HepG2 (cell line): ENCODE measurements around the gene MLYCD. TPM values are rescaled to one million over a fixed set of nuclear protein-coding genes. Genes with fewer than 3 reads are reported as not detected.

ENCODE experiments used
- CTCF ChIP-seq: sonication (generic); formaldehyde crosslinking; IDR thresholded peaks from 2 replicates; pipeline ENCODE4 v1.5.0; 2020; ENCODE audit warnings: mild to moderate bottlenecking, missing genetic modification reagents, moderate library complexity
- GATAD2A ChIP-seq: IDR thresholded peaks from 2 replicates; pipeline ENCODE4 v1.6.1; 2016
- HOMEZ ChIP-seq: IDR thresholded peaks from 2 replicates; pipeline ENCODE4 v1.6.1; 2016; ENCODE audit warnings: low read depth
- JARID2 ChIP-seq: sonication (generic); formaldehyde crosslinking; IDR thresholded peaks from 2 replicates; pipeline ENCODE4 v1.8.1; 2023; ENCODE audit warnings: missing genetic modification reagents, inconsistent platforms; ENCODE audit not compliant: insufficient replicate concordance
- KLF12 ChIP-seq: sonication (generic); formaldehyde crosslinking; IDR thresholded peaks from 2 replicates; pipeline ENCODE4 v1.4.0; 2020; ENCODE audit warnings: missing genetic modification reagents, borderline replicate concordance
- POLR2AphosphoS2 ChIP-seq: IDR thresholded peaks from 2 replicates; pipeline ENCODE4 v1.6.1; 2011; ENCODE audit warnings: low read depth, low read length, improper control_type of control experiment
- REST ChIP-seq, 2 experiments: IDR thresholded peaks; 2 replicates each; pipeline ENCODE4 v1.6.1; 2011 to 2012; ENCODE audit warnings: low read length in 2 of 2, borderline replicate concordance in 1 of 2, low read depth in 1 of 2, mild to moderate bottlenecking in 1 of 2, moderate library complexity in 1 of 2
- REXO4 ChIP-seq: sonication (generic); formaldehyde crosslinking; IDR thresholded peaks from 2 replicates; pipeline ENCODE4 v1.8.0; 2022; ENCODE audit warnings: missing genetic modification reagents, mild to moderate bottlenecking, borderline replicate concordance
- THAP9 ChIP-seq: sonication (generic); formaldehyde crosslinking; IDR thresholded peaks from 2 replicates; pipeline ENCODE4; 2020; ENCODE audit warnings: missing genetic modification reagents, mild to moderate bottlenecking, borderline replicate concordance
- XRCC5 ChIP-seq: fragments of 200-400 bp; formaldehyde crosslinking; optimal IDR thresholded peaks from 2 replicates; pipeline ENCODE3; 2017; ENCODE audit warnings: mild to moderate bottlenecking, low read length
- ZBTB38 ChIP-seq: sonication (generic); formaldehyde crosslinking; IDR thresholded peaks from 2 replicates; pipeline ENCODE4 v1.5.1; 2020; ENCODE audit warnings: mild to moderate bottlenecking, missing genetic modification reagents
- ZNF331 ChIP-seq: sonication (generic); formaldehyde crosslinking; IDR thresholded peaks from 2 replicates; pipeline ENCODE4 v1.4.0; 2020; ENCODE audit warnings: missing genetic modification reagents
- ZNF691 ChIP-seq: sonication (generic); formaldehyde crosslinking; IDR thresholded peaks from 2 replicates; pipeline ENCODE4 v1.4.0; 2020; ENCODE audit warnings: missing genetic modification reagents, low read depth, mild to moderate bottlenecking, borderline replicate concordance
- ZNF773 ChIP-seq: sonication (generic); formaldehyde crosslinking; IDR thresholded peaks from 2 replicates; pipeline ENCODE4 v1.4.0; 2020; ENCODE audit warnings: missing genetic modification reagents, borderline replicate concordance
- ZNF781 ChIP-seq: sonication (generic); formaldehyde crosslinking; IDR thresholded peaks from 2 replicates; pipeline ENCODE4 v1.5.1; 2020; ENCODE audit warnings: borderline replicate concordance, mild to moderate bottlenecking, missing genetic modification reagents; ENCODE audit errors: not compliant biosample characterization
- ZNF784 ChIP-seq: sonication (generic); formaldehyde crosslinking; IDR thresholded peaks from 2 replicates; pipeline ENCODE4 v1.5.1; 2020; ENCODE audit warnings: missing genetic modification reagents, mild to moderate bottlenecking, borderline replicate concordance
- polyA plus RNA-seq, 8 experiments: library from polyadenylated mRNA; depleted of rRNA in 3 of 8; stranded (reverse) in 7 of 8; unstranded in 1 of 8; fragments of >200 nt; fragmentation: Illumina TruSeq in 4 of 8; extraction: Trizol in 4 of 8; gene quantifications; 2 replicates each; pipeline versions ENCODE4 v1.2.1 to v1.2.3, GENCODE V29; 2011 to 2016; ENCODE audit warnings: low read depth in 4 of 8, missing spikeins in 1 of 8, mixed read lengths in 1 of 8; ENCODE audit not compliant: insufficient read depth in 1 of 8
- total RNA-seq, 5 experiments: library from RNA; depleted of rRNA; stranded (reverse); fragments of >200 nt; fragmentation: Illumina TruSeq; extraction: Trizol; gene quantifications; 2 replicates each; pipeline ENCODE4 v1.2.3, GENCODE V29; 2016; ENCODE audit warnings: low read depth in 1 of 5

MLYCD gene
- total and polyA plus RNA-seq, 2 of the 13 experiments (the other 11 are each of a cell fraction or from before 2014, with no cell fraction given) = 1.8 to 4.0 TPM

GRCh38 chr16:83926726-83927397 is 27.9 kb downstream of the MLYCD start (continued):
- TF ChIP-seq THAP9 (CRISPR knock-in tag) (peak; percentile 45; the same call in 1 of the 2 replicates), ZNF331 (peak; percentile 53), ZNF784 (CRISPR knock-in tag) (0 out of 2 replicates have a peak, but pooled peaks have one; percentile 71), ZNF691 (CRISPR knock-in tag) (peak; percentile 40; the same call in 1 of the 2 replicates), XRCC5 (peak; percentile 92), KLF12 (CRISPR knock-in tag) (no peak; the same call in 1 of the 2 replicates), REXO4 (CRISPR knock-in tag) (no peak), ZNF781 (no peak), POLR2AphosphoS2 (no peak), REST (IDR thresholded peaks at IDR 0.05; ENCODE audit: borderline replicate concordance in 1 of 2, low read depth in 1 of 2, low read length in 2 of 2) (no peak), CTCF (peak; percentile 97), HOMEZ (CRISPR knock-in tag) (0 out of 2 replicates have a peak, but pooled peaks have one; percentile 50), ZBTB38 (CRISPR knock-in tag) (peak; percentile 51), GATAD2A (CRISPR knock-in tag) (peak; percentile 73), JARID2 (no peak), ZNF773 (CRISPR knock-in tag) (no peak)
